ENCODE data around the gene PRF1. TPM values are rescaled to one million over a fixed set of nuclear protein-coding genes. Genes with fewer than 3 reads are reported as not detected.

PRF1 gene
- total RNA-seq, 4 donors from 2014 or later = 0.18 to 2.1 (median 0.31) TPM; not detected in 1

GRCh38 chr10:70579234-70580002 is 23.1 kb downstream of the PRF1 start:
- no peaks in the 10 kb centered on the region for H3K27me3 ChIP-seq
- TF ChIP-seq POLR2A (IDR thresholded peaks at IDR 0.05) (no peak), CTCF (IDR thresholded peaks at IDR 0.05 in 4 of 5, conservative IDR thresholded peaks at IDR 0.05 in 1 of 5) (no peak)
- intact Hi-C loops (cut with DNase I; ENCODE audit: low total_unique reads) (no loop called here), in situ Hi-C loops (cut with MboI; ENCODE audit: low sequenced_read_pairs in 4 of 4) (no loop called here)
- H3K36me3 ChIP-seq = no peaks in the 10 kb centered on the region
- ATAC-seq (no peak), DNase-seq (no peak)
- no peak overlapping the region for H3K4me3 ChIP-seq
- peaks cover 7 to 11% of the 10 kb centered on the region in 2 donors for H3K4me1 ChIP-seq
- H3K9me3 ChIP-seq = no peaks in the 10 kb centered on the region
- no peak overlapping the region for H3K27ac ChIP-seq

- no peak for ATAC-seq
- no peak for DNase-seq
- Histone ChIP-seq H3K27me3 (no peaks in the 10 kb centered on the region), H3K27ac (no peak overlapping the region), H3K4me3 (no peak overlapping the region), H3K36me3 (no peaks in the 10 kb centered on the region), H3K4me1 (peaks cover 7 to 9% of the 10 kb centered on the region in 2 donors), H3K9me3 (no peaks in the 10 kb centered on the region)
- in situ Hi-C loops (cut with MboI; ENCODE audit: low sequenced_read_pairs in 4 of 4) = no loop called here
- intact Hi-C loops (cut with DNase I; ENCODE audit: low total_unique reads) = no loop called here
- no peak for TF ChIP-seq CTCF (IDR thresholded peaks at IDR 0.05 in 4 of 5, conservative IDR thresholded peaks at IDR 0.05 in 1 of 5)
- no peak for TF ChIP-seq POLR2A (IDR thresholded peaks at IDR 0.05)
These were observed 24.1 kb downstream of the PRF1 start for GRCh38 chr10:70578371-70578947.

- TF ChIP-seq POLR2A (IDR thresholded peaks at IDR 0.05) = no peak
- TF ChIP-seq CTCF (IDR thresholded peaks at IDR 0.05 in 4 of 5, conservative IDR thresholded peaks at IDR 0.05 in 1 of 5) = no peak
- Histone ChIP-seq H3K27me3 (no peaks in the 10 kb centered on the region), H3K36me3 (no peaks in the 10 kb centered on the region), H3K4me3 (no peak overlapping the region), H3K4me1 (peaks cover 7 to 9% of the 10 kb centered on the region in 2 donors), H3K27ac (no peak overlapping the region), H3K9me3 (no peaks in the 10 kb centered on the region)
- ATAC-seq = no peak
- in situ Hi-C loops (cut with MboI; ENCODE audit: low sequenced_read_pairs in 4 of 4) = no loop called here
- no peak for DNase-seq
- intact Hi-C loops (cut with DNase I; ENCODE audit: low total_unique reads) = no loop called here
These were observed 25.6 kb downstream of the PRF1 start for GRCh38 chr10:70576803-70577517.

GRCh38 chr10:70575874-70576802 is 26.4 kb downstream of the PRF1 start:
- in situ Hi-C loops (cut with MboI; ENCODE audit: low sequenced_read_pairs in 4 of 4) = no loop called here
- DNase-seq (peak in 1 of 2 donors; percentile 26), ATAC-seq (peak; percentile 30 to 52)
- intact Hi-C loops (cut with DNase I; ENCODE audit: low total_unique reads) = no loop called here
- Histone ChIP-seq H3K27me3 (no peaks in the 10 kb centered on the region), H3K4me1 (peaks cover 7 to 9% of the 10 kb centered on the region in 2 donors), H3K4me3 (no peak overlapping the region), H3K36me3 (no peaks in the 10 kb centered on the region), H3K27ac (no peak overlapping the region), H3K9me3 (no peaks in the 10 kb centered on the region)
- no peak for TF ChIP-seq CTCF (IDR thresholded peaks at IDR 0.05 in 4 of 5, conservative IDR thresholded peaks at IDR 0.05 in 1 of 5)
- no peak for TF ChIP-seq POLR2A (IDR thresholded peaks at IDR 0.05)

Data from gastrocnemius medialis (tissue), 4 donors.